Right cardiac atrium (tissue), 5 donors: ENCODE data around the gene NRXN2. TPM values are rescaled to one million over a fixed set of nuclear protein-coding genes. Genes with fewer than 3 reads are reported as not detected.
A peak's percentile ranks its signal among the peaks of the same experiment; 100 is the strongest.

Source experiments
- ATAC-seq, 2 donors: fragments of 200-7000 bp; cut with Tn5 transposase; one replicate each; pipeline versions ENCODE4 v1.8.0 to v1.9.1; 2020; ENCODE audit warnings: moderate library complexity in 2 of 2, mild to moderate bottlenecking in 1 of 2
- DNase-seq, 3 donors: peaks; one replicate each; pipeline ENCODE4 v3.0.0-alpha.2; 2020
- H3K27ac ChIP-seq: one replicate; pipeline ENCODE4 v1.5.1; 2013; ENCODE audit warnings: mild to moderate bottlenecking, low read length, control low read depth, moderate library complexity
- H3K27me3 ChIP-seq: one replicate; pipeline ENCODE4 v1.6.1; 2013; ENCODE audit not compliant: control insufficient read depth, insufficient read depth
- H3K4me1 ChIP-seq: one replicate; pipeline ENCODE4 v1.6.1; 2013; ENCODE audit warnings: low read length; ENCODE audit not compliant: control insufficient read depth, insufficient read depth
- H3K4me3 ChIP-seq: one replicate; pipeline ENCODE4 v1.5.1; 2013; ENCODE audit warnings: low read length, control low read depth
- H3K9me3 ChIP-seq: one replicate; pipeline ENCODE4 v1.6.1; 2013; ENCODE audit warnings: low read length; ENCODE audit not compliant: control insufficient read depth
- WGBS: extraction: QIAGEN DNeasy Blood & Tissue Kit; methylation state at CpG from one replicate; pipeline ENCODE4 v1.1.7; 2013; 5-methylcytosine and 5-hydroxymethylcytosine counted together
- intact Hi-C, 4 donors: fragments of 100-400 bp; cut with DNase I; formaldehyde crosslinking; loops; one replicate each; pipeline versions ENCODE4 v1.11.0 to v1.14.0; 2022 to 2023
- polyA plus RNA-seq: library from polyadenylated mRNA; stranded (reverse); fragments of 200-250 nt; gene quantifications from one replicate; pipeline ENCODE4 v1.2.3, GENCODE V29; 2013
- total RNA-seq, 4 donors: library from RNA; stranded (reverse); fragmentation: NEBNext Ultra II Directional; extraction: Animal tissue kit (Norgen Biotek cat#: 25700); gene quantifications; one replicate each; pipeline ENCODE4 v1.2.1, GENCODE V29; 2021
- donor health status: healthy with polysubstance abuse.
- donor health status: DM: no; HTN: yes; CAD: no.
- donor health status: DM: no; HTN: no; CAD: no.
- donor health status: DM: no; HTN: yes; CAD: no; lungs with severe emphysema.
- donor health status: DM: yes; HTN: yes; CAD: no.

Gene NRXN2
- total and polyA plus RNA-seq, 5 donors = 2.1 to 5.7 (median 2.7) TPM

- peak overlapping the region; percentile 40 for H3K4me3 ChIP-seq
- peaks cover 3% of the 10 kb centered on the region for H3K4me1 ChIP-seq
- intact Hi-C loops = loop anchor here in 1 of 4 donors (10.0 kb wide), 1 partner anchor 189 kb away; no protein-coding TSS in a partner anchor
- no peaks in the 10 kb centered on the region for H3K27me3 ChIP-seq
- ATAC-seq = peak; percentile 31 to 34
- peak in 2 of 3 donors; percentile 69 to 72 for DNase-seq
- 2% methylated on average over 49 of the region's 53 CpGs for WGBS
- H3K27ac ChIP-seq = no peak overlapping the region
- no peaks in the 10 kb centered on the region for H3K9me3 ChIP-seq
Measured at GRCh38 chr11:64643256-64643881, 79.6 kb downstream of the NRXN2 start.

GRCh38 chr11:64642871-64643255, 80.1 kb downstream of the NRXN2 start:
- intact Hi-C loops = loop anchor here in 1 of 4 donors (10.0 kb wide), 1 partner anchor 188 kb away; no protein-coding TSS in a partner anchor
- peak in 1 of 3 donors; percentile 40 for DNase-seq
- Histone ChIP-seq H3K9me3 (no peaks in the 10 kb centered on the region), H3K4me1 (peaks cover 3% of the 10 kb centered on the region), H3K27ac (no peak overlapping the region), H3K27me3 (no peaks in the 10 kb centered on the region), H3K4me3 (peak overlapping the region; percentile 40)
- 2% methylated on average over 36 of the region's 36 CpGs for WGBS
- ATAC-seq = no peak

- peak in 2 of 3 donors; percentile 48 to 68 for DNase-seq
- Histone ChIP-seq H3K9me3 (no peaks in the 10 kb centered on the region), H3K4me1 (peaks cover 3% of the 10 kb centered on the region), H3K4me3 (peak overlapping the region; percentile 40), H3K27me3 (no peaks in the 10 kb centered on the region), H3K27ac (no peak overlapping the region)
- WGBS = 3% methylated on average over 30 of the region's 30 CpGs
- no peak for ATAC-seq
- intact Hi-C loops = loop anchor here in 1 of 4 donors (10.0 kb wide), 1 partner anchor 188 kb away; no protein-coding TSS in a partner anchor
Measured at GRCh38 chr11:64642418-64642735, 80.6 kb downstream of the NRXN2 start.

- Histone ChIP-seq H3K27me3 (no peaks in the 10 kb centered on the region), H3K27ac (no peak overlapping the region), H3K4me1 (peaks cover 3% of the 10 kb centered on the region), H3K9me3 (no peaks in the 10 kb centered on the region), H3K4me3 (no peak overlapping the region)
- no peak for ATAC-seq
- intact Hi-C loops = loop anchor here in 1 of 4 donors (10.0 kb wide), 1 partner anchor 187 kb away; no protein-coding TSS in a partner anchor
- peak in 1 of 3 donors; percentile 3 for DNase-seq
- 48% methylated on average over 11 of the region's 11 CpGs for WGBS
Measured at GRCh38 chr11:64641596-64642417, 81.2 kb downstream of the NRXN2 start.

- ATAC-seq (no peak), DNase-seq (no peak)
- H3K9me3 ChIP-seq = no peaks in the 10 kb centered on the region
- no peaks in the 10 kb centered on the region for H3K27me3 ChIP-seq
- intact Hi-C loops = loop anchor here in 1 of 4 donors (10.0 kb wide), 1 partner anchor 185 kb away; no protein-coding TSS in a partner anchor
- WGBS = 77% methylated on average over 4 of the region's 4 CpGs
- H3K4me3 ChIP-seq = no peak overlapping the region
- H3K27ac ChIP-seq = no peak overlapping the region
- peaks cover 3% of the 10 kb centered on the region for H3K4me1 ChIP-seq
Measured at GRCh38 chr11:64639885-64640284, 83.1 kb downstream of the NRXN2 start.

- Histone ChIP-seq H3K27me3 (no peaks in the 10 kb centered on the region), H3K27ac (no peak overlapping the region), H3K4me3 (no peak overlapping the region), H3K9me3 (no peaks in the 10 kb centered on the region), H3K4me1 (peaks cover 3% of the 10 kb centered on the region)
- no peak for ATAC-seq
- no peak for DNase-seq
- over 99% methylated on average over 2 of the region's 2 CpGs for WGBS
- intact Hi-C loops = no loop called here
Measured at GRCh38 chr11:64638829-64639228, 84.2 kb downstream of the NRXN2 start.

- H3K27ac ChIP-seq = no peak overlapping the region
- peak; percentile 46 to 48 for ATAC-seq
Measured at GRCh38 chr11:64638018-64638665, 84.9 kb downstream of the NRXN2 start.

GRCh38 chr11:64637334-64638017, 85.5 kb downstream of the NRXN2 start:
- WGBS = 58% methylated on average over 15 of the region's 15 CpGs
- Histone ChIP-seq H3K9me3 (no peaks in the 10 kb centered on the region), H3K27me3 (no peaks in the 10 kb centered on the region), H3K4me3 (no peak overlapping the region), H3K27ac (no peak overlapping the region), H3K4me1 (peaks cover 3% of the 10 kb centered on the region)
- intact Hi-C loops = no loop called here
- peak in 1 of 2 donors; percentile 7 for ATAC-seq
- peak in 1 of 3 donors; percentile 24 for DNase-seq

More at GRCh38 chr11:64638018-64638665, 84.9 kb downstream of the NRXN2 start:
- no peaks in the 10 kb centered on the region for H3K9me3 ChIP-seq
- intact Hi-C loops = no loop called here
- no peaks in the 10 kb centered on the region for H3K27me3 ChIP-seq
- WGBS = 13% methylated on average over 37 of the region's 37 CpGs
- peaks cover 3% of the 10 kb centered on the region for H3K4me1 ChIP-seq
- DNase-seq = peak in 1 of 3 donors; percentile 61
- H3K4me3 ChIP-seq = peak overlapping the region; percentile 0

- Histone ChIP-seq H3K27me3 (no peaks in the 10 kb centered on the region), H3K4me3 (no peak overlapping the region), H3K9me3 (no peaks in the 10 kb centered on the region), H3K4me1 (no peaks in the 10 kb centered on the region), H3K27ac (no peak overlapping the region)
- intact Hi-C loops = no loop called here
- DNase-seq (no peak), ATAC-seq (no peak)
- WGBS = 71% methylated on average over 7 of the region's 7 CpGs
Measured at GRCh38 chr11:64633555-64634159, 89.3 kb downstream of the NRXN2 start.

GRCh38 chr11:64632654-64633053, 90.3 kb downstream of the NRXN2 start:
- WGBS = 85% methylated on average over 10 of the region's 10 CpGs
- no peak for ATAC-seq
- H3K27me3 ChIP-seq = no peaks in the 10 kb centered on the region

More at GRCh38 chr11:64632654-64633053, 90.3 kb downstream of the NRXN2 start:
- Histone ChIP-seq H3K27ac (no peak overlapping the region), H3K4me3 (no peak overlapping the region), H3K9me3 (no peaks in the 10 kb centered on the region), H3K4me1 (no peaks in the 10 kb centered on the region)
- DNase-seq = no peak
- intact Hi-C loops = no loop called here
